NCI-H2107 treated with DMSO at 0.1 percent for 48 hours (cell line): ENCODE measurements around the gene BTBD19.
"Not testable (repeated sequence)": the region's sequence is repeated elsewhere in the genome, so short reads cannot be mapped to it uniquely, and the experiment has no call there.

ENCODE experiments used
- DNase-seq: peaks from one replicate; lab custom pipeline; 2025; ENCODE audit not compliant: unreplicated experiment; lab: John Stamatoyannopoulos, UW

The BTBD19 gene

DNA sequence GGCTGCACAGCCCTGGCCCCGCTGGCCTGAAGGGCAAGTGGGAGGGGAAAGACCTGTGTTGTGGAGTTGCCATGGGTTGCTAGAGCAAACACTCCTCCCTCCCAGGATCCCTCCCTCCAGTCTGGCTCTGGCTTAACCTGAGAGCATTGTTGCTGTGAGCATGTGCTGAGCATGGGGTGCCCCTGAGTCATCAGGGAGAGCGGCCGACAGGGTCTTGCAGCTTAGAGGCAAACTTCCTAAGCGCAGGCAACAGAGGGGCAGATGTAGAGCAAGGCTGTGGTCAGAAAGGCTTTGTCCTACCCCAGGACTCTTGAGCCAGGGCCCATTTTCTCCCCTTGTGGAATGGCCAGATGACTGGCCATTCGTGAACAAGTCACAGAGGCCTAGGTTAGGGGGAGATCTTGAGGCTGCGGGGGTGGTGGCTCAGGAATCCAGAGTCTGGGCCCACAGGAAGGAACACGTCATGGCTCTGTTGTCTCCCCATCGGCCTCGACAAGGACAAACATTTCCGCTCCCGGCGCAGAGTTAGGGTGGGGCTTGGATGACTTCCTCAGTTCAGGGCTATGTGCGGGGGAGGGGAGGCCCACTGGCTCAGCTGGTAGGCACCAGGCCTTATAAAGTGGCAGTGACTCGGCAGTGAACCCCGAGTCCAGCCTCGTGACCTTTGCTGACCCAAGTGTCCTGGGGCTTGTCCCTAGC, 810 bp upstream of the BTBD19 start:
- no peak for DNase-seq

DNA sequence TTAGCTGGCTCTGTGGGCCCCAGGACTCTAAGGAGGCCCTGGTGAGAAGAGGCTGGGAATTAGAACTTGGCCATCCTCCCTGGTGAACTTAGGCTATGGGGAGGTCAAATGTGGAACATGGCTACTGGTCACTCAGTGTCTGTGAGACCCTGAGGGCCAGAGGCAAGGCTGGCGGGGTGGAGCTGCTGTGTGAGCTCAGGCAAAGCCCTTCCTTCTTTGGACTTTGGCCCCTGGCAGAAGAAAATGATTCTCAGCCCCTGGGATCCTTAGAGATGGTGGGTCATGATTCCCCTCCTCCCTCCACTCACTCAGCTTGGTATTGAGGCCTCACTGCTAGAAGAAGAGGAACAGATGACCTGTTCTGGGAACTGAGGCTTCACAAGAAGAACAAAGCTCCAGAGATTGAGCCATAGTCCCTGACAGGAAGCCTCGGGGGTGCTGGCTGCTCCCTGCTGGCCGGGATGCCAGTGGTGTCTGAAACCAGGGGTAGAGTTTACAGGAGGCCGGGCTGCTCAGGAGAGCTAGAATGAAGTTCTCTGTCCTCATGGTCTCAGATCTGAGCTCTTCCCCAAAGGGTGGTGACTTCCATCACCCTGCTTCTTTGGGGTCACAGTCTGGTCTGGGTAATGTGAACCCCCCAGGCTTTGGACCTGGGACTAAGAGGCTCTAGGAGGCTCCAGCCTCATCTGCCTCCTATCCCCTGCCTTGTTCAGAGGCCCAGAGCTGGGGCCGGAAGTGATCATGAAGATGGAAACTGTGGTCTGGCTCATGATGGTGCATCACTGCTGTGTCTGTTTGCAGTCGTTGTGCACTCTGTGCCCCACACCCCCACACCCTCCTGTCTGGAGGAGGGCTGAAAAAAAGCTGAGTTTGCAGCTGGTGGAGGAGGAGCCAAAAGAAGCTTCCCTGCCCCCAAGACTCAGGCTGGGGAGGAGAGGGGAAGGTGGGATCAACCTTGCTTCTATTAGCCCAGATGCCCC, 905 bp downstream of the BTBD19 start:
- DNase-seq = no peak

DNA sequence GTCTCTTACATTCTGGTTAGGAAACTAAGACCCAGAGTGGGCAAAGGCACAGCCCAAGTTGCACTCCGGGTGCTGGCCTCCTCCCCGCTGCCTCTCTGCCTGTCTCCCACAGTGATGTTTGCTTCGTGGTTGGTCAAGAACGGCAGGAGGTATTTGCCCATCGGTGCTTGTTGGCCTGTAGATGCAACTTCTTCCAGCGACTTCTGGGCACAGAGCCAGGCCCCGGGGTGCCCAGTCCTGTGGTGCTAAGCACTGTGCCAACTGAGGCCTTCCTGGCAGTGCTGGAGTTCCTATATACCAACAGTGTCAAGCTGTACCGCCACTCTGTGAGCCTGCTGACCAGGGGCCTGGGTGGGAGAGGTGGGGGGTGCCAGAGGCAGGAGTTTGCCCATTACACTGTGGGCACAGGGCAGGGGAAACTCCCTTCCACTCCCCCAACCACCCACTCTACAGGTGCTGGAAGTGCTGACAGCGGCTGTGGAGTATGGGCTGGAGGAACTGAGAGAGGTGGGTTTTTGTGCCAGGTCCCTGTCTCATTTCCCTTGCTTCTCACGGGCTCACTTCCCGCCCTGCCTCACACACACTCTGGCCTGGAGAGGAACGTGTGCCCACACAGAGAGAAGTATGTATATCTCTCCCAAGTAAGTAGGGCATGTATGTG, 1.9 kb downstream of the BTBD19 start:
- no peak for DNase-seq

DNA sequence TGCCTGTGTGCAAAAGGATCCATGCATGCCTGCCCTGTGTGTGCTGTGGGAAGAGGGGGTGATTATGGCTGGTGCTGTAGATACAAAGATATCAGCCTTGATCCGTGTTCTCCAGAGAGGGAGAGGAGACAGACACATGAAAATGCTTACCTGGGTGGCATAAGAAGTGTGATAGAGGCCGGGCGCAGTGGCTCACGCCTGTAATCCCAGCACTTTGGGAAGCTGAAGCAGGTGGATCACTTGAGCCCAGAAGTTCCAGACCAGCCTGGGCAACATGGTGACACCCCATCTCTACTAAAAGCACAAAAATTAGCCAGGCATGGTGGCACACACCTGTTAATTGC, 2.4 kb downstream of the BTBD19 start:
- not testable (repeated sequence) for DNase-seq

DNA sequence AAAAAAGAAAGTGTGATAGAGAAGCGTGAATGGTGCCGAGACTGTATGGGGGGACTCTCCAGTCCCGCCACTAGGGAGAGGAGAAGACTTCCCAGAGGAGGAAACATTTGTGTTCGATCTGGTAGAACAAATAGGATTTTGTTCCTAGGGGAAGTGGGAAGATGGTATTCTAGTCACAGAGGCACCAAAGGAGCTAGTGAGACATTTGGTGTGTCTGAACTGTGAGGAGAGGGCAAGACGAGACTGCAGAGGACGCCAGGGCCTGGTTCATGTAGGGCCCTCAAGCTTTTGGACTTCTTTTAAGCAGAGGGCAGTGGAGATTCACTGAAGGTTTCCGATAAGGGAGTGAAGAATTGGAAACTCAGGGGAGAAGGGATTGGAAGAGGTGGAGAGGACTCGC, 2.9 kb downstream of the BTBD19 start:
- DNase-seq = no peak

DNA sequence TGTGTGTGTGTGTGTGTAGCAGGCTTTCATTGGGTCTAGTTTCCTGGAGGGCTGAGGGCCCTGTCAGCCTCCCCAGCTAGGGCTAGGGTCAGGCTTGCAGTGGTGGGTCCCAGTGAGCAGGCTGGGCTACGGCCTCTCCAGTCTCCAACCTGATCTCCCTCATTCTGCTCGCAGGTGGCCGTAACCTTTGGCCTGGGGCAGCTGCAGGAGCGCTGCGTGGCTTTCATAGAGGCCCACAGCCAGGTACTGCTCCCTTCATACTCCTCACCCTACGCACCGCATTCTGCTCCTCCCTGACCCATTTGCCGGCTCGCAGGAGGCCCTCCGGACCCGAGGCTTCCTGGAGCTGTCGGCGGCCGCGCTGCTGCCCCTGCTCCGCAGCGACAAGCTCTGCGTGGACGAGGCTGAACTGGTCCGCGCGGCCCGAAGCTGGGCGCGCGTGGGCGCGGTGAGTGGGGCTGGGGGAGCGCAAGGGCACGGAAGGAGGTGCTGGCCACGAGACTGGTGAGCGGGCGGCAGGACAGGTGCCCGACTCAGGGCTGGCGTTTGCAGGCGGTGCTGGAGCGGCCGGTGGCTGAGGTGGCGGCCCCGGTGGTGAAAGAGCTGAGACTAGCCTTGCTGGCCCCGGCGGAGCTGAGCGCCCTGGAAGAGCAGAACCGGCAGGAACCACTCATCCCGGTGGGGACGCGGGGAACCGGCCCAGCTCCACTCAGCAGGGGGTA, 4.7 kb downstream of the BTBD19 start:
- no peak for DNase-seq

DNA sequence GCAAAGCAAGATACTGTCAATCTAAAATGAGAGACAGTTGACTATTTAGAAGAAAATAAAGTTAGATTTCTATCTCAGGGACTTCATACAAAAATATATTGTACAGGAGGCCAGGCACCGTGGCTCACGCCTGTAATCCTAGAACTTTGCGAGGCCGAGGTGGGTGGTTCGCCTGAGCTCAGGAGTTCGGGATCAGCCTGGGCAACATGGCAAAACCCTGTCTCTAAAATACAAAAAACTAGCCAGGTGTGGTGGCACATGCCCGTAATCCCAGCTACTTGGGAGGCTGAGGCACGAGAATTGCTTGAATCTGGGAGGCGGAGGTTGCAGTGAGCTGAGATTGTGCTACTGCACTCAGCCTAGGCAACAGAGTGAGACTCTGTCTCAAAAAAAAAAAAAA, 7.6 kb downstream of the BTBD19 start:
- DNase-seq = not testable (repeated sequence)

DNA sequence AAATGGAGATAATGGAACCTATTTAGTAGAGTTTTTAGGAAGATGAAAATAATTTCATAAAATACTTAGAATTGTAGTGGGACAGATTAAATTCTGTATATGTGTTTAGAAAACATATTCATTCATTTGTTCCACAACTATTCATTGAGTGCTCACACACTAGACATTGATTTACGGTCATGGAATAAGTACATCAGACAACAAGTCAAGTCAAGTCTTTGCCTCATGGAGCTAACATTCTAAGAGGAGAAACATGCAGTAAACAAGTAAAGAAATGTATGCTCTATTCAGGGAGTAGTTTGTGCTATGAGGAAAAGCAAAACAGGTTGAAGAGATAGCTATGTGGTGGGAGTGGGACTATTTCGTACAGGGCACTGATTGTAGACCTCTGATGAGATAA, 9.0 kb downstream of the BTBD19 start:
- no peak for DNase-seq

DNA sequence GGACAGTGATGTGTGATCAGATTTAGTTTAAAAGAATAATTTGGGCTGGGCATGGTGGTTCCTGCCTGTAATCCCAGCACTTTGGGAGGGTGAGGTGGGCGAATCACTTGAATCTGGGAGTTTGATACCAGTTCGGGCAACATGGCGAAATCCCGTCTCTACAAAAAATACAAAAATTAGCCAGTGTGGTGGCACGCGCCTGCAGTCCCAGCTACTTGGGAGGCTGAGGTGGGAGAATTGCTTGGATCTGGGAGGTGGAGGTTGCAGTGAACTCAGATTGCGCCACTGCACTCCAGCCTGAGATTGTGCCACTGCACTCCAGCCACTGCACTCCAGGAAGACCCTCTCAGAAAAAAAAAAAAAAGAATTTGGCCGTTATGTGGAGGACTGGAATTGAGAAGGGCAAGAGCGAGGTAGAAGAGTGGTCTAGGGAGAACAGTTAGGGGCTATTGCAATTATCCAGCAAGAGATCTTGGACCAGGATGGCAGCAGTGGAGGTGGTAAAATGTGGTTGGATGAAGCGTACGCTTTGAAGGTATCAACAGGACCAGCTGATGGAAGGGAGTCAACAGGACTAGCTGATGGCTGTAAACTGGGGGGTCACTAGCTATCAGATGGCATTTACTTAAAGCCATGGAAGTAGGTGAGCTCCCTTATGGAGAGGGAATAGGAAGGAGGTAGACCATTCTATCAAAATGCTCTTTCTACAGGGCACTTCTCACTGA, 9.6 kb downstream of the BTBD19 start:
- no peak for DNase-seq

DNA sequence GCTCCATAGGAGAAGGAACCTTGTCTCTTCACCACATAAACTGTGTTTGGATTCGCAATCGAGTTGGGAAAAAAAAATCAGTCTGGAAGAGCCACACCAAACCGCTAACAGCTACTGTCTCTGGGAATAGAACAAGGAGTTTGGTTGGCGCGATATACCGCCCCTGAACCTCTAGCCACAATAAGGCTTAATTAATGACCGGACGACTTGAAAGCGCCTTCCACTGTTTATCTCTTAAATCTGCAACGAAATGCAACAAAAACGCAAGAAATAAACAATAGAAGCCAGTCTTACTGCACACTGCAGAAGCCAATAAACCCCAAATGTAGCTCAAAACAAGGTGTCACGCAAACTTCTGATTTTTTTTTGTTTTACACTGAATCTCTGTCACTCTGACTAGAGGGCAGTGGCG, 10.9 kb downstream of the BTBD19 start:
- no peak for DNase-seq

DNA sequence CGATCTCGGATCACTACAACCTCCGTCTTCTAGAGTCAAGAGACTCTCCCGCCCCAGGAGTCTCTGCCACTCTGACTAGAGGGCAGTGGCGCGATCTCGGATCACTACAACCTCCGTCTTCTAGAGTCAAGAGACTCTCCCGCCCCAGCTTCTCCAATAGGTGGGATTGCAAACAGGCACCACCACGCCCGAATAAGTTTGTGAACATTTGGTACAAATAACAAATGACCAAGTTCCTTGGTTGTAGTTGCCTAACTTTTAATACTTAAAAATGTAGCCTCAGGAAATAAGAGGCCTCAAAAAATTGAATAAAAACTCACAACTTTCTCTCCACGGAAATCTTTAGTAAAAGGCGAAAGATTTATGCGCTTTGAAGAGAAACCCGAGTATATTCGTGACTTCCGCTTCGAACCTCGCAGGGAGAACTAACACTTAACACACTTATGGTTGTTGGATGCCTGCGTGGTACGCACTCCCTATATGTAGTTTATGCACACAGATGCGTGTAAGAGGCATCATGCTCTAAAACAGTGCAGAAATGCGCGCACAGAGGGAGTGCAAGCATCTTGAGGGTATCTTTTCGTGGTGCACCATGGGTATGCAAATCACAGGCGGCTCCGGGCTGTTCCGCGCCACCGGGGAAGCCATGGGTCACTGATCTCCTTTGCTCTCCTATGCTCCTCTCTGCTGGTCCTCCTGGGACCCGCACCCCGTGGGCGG, 11.4 kb downstream of the BTBD19 start:
- DNase-seq = no peak

DNA sequence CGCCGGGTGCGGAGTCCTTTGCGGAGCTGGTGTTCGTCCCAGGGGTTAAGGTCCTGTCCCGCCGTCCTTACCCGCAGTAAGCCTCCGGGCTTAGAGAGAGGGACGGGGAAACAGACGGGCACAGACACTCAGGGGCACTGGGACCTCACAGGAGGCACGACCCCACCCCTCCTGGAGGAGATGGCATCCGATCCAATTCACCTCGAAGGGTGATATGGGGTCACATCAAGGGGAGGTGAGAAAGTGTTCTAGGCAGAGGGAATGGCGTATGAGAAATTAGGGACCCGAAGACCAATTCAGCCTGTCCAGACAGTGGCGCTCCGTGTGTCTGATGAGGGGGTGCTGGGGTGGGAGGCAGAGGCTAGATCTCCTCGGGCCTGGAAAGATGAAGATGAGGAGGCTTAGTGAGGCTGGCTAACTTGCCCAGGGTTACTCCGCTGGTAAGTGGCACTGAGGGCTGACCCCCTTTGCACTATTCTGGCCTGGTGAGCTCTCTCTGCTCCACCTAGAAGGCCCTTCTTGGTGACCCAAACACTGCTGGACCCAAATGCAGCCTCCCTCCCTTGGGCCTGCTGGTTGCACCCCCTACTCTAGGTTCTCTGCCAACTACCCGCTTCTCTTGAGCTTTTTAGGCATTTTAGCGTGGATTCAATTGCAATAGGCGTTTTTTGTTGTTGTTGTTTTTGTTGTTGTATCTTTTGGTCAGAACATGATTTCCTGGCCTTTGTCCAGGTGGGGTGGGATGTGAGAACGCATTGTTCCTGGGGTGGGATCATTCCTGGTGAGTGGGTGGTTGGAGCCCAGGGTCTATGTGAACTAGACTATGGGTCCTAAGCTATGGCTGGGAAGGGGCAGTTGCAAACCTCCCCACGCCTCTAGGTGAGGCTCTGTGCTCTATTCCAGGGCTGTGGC, 12.3 kb downstream of the BTBD19 start:
- no peak for DNase-seq

DNA sequence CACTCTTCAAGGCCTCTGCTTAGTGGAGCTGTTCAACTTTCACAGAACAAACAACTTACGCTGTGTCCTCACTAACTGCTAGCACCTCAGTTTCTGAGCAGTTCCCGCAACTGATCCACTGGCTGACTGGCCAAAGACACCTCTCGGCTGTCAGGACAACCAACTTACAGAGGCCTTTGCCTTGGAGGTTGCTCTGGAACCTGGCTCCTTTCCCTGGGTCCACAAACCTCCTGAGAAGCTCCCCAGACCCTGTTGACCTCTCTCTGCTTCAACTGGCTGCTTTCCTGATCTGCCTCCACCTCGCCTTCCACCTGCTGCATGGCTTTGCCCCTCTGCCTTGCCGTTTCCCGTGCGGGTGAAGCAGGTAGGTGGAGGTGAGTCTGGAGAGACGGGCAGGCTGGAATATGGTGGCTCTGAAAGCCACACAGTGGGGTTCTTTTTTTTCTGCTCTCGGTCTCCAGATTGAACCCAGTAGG, 13.0 kb downstream of the BTBD19 start:
- DNase-seq = no peak

DNA sequence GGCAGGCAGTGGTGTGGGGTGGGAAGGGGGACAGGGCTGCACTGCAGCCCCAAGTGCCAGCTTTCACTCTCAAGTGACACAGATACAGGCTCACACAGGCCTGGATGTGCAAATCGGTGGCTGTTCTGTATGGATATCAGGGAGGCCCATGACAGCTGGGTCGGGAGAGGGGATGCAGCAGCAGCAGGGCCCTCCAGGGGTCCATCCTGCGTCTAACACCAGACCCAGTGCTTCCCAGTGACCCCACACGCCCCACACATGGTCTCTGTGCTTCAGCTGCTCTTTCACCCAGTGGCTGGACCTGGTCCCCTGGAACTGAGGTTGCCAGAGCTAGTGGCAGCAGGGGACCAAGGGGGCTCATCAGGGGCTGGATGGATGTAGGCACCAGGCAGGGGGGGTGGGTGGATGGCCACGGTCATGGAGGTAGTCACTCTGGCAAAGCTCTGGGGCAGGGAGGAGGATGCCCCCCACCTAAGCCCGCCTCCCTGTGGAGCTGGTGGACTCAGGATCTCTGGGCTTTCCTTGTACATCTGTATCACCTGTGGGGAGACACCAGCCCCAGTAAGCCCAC, 13.9 kb downstream of the BTBD19 start:
- DNase-seq = no peak

DNA sequence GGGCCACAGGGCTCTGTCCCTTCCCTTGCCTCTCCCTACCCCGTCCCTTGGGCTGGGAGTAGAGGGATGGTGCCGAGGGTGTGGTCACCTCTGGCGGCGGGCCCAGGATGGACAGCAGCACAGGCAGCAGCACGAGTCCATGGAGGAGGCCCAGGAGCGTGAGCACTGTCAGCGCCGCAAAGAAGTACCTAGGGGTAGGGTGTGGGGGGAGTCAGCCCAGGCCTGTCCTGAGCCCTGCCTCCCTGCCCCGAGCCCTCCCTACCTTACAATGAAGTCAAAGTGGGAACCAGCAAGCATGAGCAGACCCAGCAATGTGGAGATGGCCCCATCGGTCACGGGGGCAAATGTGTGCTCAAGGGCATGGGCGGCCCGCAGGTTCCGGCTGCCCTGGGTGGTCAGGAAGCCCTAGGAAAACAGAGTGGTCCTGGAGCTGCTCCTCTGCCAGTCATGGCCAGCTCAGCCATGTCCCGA, 14.7 kb downstream of the BTBD19 start:
- no peak for DNase-seq

DNA sequence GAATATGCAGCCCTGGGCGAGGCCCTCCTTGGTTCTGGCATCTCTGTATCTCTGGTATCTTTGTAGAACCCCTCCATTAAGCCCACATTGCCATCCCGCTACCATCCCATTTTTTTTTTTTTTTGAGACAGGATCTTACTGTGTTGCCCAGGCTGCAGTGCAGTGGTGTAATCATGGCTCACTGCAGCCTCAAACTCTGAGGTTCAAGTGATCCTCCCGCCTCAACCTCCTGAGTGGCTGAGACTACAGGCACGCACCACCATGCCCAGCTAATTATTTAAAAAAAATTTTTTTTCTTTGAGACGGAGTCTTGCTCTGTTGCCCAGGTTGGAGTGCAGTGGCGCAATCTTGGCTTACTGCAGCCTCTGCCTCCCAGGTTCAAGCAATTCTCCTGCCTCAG, 16.1 kb downstream of the BTBD19 start:
- not testable (repeated sequence) for DNase-seq

DNA sequence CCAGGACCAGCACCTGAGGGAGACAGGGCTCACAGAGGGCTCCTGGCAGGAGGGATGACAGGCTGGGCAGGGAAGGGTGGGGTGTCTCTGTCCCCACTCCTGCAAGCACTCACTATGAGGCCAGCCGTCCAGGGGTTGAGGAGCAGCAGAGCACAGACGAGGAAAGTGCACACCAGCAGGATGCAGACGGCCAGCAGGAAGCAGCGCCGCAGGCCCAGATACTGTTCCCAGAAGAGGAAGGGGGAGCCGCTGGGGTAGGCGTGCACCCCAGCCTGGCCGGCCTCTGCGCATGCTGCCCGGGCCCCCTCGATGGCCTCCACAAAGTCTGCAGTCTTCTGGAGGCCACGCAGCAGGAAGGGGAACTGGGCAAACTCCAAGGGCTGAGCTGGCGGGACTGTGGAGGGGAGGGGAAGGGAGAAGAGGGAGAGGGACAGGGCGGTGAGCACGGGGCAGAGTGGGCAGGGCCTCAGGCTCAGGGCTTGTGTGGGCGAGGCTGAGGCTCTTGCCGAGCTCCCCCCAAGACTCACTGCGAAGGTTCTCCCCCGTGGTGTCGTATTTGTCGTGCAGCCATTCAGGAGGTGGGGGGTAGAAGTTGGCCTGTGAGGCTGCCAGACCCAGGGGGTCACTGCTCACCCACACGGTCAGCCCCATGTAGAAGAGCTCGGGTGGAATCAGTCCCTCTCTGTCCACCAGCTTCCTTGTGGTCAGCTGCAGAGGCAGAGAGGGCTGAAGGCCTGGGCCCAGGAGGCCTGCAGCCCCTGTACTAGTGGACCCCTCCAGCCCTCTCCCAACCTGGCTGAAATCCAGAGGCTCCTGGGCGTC, 18.3 kb downstream of the BTBD19 start:
- DNase-seq = no peak
